GM15510 (cell line): ENCODE measurements around the gene HECTD4.

Experiments used
- POLR2A ChIP-seq: IDR thresholded peaks from 3 replicates; pipeline ENCODE4 v1.6.1; 2011; ENCODE audit warnings: borderline replicate concordance; ENCODE audit not compliant: insufficient read length; ENCODE audit errors: extremely low read depth

Gene HECTD4

DNA sequence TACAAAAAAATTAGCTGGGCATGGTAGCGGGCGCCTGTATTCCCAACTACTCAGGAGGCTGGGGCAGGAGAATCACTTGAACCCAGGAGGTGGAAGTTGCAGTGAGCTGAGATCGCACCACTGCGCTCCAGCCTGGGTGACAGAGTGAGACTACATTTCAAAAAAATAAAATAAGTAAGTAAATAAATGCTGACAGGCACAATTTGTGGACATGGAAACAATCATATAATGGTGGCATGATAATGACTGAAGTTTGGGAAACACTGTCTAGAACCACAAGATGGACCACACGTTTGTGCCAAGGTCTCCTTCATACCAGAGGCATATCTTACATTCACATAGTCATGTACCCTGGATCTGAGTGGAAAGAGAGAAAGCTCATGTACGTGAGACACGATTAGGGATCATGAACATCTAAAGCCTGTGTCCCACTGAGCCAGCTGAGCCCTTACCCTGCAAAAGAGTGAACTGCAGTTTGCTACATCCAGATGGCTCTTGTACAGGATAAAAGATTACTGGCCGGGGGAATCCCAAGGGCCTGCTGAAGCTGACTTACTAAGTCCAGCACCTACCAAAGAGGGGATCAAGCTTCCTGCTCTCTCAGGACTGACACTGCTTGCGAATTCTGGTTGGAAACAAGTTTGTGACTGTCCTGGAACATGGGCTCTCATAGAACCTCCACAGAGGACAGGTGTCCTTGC lies 194.0 kb downstream of the HECTD4 start:
- TF ChIP-seq POLR2A, result no peak

- TF ChIP-seq POLR2A, result no peak
Measured at GRCh38 chr12:112185093-112185923, 196.9 kb downstream of the HECTD4 start.

- no peak for TF ChIP-seq POLR2A
Measured at GRCh38 chr12:112184056-112184887, 198.0 kb downstream of the HECTD4 start.

- no peak for TF ChIP-seq POLR2A
Measured at GRCh38 chr12:112183141-112184021, 198.8 kb downstream of the HECTD4 start.

DNA sequence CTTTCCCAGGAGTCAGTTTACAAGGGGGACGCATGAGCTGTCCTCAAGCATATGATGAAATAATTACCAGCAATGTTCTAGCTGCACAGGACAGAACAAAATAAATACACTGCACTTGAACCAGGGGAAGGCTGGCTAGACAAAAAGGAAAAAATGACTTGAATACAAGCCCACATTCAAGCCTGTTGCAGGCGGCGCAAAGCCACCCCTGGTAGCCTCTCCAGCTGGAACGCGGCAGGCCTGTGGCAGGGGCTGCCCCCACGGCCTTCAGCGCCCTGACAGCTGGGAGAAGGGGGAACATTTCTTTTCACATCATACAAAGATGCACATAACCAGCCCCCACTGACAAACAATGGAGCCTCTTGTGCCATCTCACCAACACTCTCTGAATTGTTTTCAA lies 199.7 kb downstream of the HECTD4 start:
- TF ChIP-seq POLR2A, result no peak

DNA sequence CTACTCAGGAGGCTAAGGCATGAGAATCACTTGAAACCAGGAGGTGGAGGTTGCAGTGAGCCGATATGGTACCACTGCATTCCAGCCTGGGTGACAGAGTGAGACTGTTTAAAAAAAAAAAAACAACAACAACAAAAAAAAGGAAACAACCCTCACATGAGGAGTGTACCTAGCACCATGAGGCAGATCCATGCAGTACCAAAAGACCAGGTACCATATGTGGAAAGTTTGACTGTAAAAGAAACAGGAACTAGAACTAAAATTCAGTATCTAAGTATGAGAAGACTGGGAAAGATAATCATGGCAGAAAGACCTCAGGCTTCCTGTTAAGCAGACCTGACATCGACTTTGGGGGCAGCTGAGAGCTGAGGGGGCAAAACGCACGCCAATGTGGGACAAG lies 201.8 kb downstream of the HECTD4 start:
- no peak for TF ChIP-seq POLR2A

DNA sequence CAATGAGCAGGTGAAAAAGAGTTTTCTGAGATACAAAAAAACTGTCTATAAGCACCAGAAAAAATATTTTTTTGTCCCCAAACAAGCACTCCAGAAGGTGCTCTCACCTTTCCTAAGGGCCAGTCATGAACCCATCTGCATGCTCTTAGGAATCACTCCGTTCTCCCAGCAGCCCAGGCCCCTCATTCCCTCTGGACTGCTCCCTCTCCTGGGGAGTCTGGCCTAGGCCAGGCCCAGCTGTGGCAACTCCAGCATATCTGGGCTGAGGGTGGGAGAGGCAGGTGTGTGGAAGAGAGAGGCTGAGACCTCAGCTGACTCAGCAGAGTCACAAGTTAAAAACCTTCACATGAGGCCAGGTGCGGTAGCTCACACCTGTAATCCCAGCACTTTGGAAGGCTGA lies 202.3 kb downstream of the HECTD4 start:
- no peak for TF ChIP-seq POLR2A

- TF ChIP-seq POLR2A, result no peak
Measured at GRCh38 chr12:112179341-112179740, 202.9 kb downstream of the HECTD4 start.

GRCh38 chr12:112178796-112179195 lies 203.4 kb downstream of the HECTD4 start:
- TF ChIP-seq POLR2A, result no peak

- TF ChIP-seq POLR2A, result no peak
Measured at GRCh38 chr12:112176321-112177010, 205.8 kb downstream of the HECTD4 start.

- no peak for TF ChIP-seq POLR2A
Measured at GRCh38 chr12:112175361-112176155, 206.7 kb downstream of the HECTD4 start.

DNA sequence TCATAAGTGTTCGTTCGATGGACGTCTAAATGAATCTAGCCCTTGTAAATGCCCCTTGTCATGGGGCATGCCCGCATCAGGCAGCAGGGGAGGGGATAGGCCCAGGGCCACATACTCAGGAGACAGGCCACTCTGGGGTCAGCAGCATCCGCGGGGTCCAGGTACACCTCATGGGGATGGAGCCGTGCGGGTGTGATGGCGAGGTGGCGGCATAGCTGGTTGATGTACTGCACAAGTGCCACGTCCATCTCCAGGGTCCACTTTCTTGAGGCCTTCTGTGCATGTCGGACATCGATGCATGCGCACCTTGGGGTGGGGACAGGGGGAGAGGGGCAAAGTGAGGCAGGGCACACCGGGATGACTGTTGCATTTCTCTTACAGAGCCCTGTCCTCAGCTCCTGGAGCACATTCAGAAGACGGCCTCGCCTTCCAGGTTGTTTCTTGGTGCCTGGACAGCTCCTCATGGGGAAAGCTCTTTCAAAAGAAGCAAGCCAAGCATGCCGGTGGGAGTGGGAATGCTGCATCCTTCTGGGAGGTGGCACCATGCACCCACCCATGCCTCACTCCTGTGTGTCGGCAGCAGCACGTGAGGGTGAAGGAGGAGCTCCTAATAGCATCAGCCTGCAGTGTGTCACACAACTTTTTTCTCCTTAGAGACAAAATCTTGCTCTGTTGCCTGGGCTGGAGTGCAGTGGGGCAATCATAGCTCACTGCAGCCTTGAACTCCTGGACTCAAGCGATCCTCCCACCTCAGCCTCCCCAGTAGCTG lies 209.5 kb downstream of the HECTD4 start:
- no peak for TF ChIP-seq POLR2A
